ENCODE results near the gene SEMA3C.

GRCh38 chr7:80827239-80827633 lies 91.6 kb downstream of the SEMA3C start:
- TF ChIP-seq CTCF (conservative IDR thresholded peaks at IDR 0.05; ENCODE audit: low read length) (no peak), EZH2phosphoT487 (IDR thresholded peaks at IDR 0.05; ENCODE audit: borderline replicate concordance) (no peak)

Measured in Loucy (cell line).